GM23338 (cell line): ENCODE data around the gene MKKS. TPM values are rescaled to one million over a fixed set of nuclear protein-coding genes. Genes with fewer than 3 reads are reported as not detected.

Experiments used
- ATAC-seq: fragments of 200-7000 bp; cut with Tn5 transposase; 3 replicates; pipeline ENCODE4 v1.9.1; 2020
- DNase-seq: peaks from one replicate; pipeline ENCODE4 v3.0.0-alpha.2; 2015; ENCODE audit warnings: low spot score
- H2AFZ ChIP-seq: fragments of 200-600 bp; sonication (generic); 2 replicates; pipeline ENCODE4 v1.8.0; 2016; ENCODE audit warnings: antibody characterized with exemption, mild to moderate bottlenecking, moderate library complexity
- H3F3A ChIP-seq: fragments of 200-600 bp; sonication (generic); replicated peaks from 2 replicates; pipeline ENCODE4 v1.8.0; 2017; ENCODE audit warnings: antibody characterized with exemption, mixed run types, low read depth
- H3K27ac ChIP-seq: fragments of 200-600 bp; sonication (generic); 2 replicates; pipeline ENCODE4 v1.6.1; 2016; ENCODE audit warnings: low read depth
- H3K27me3 ChIP-seq: fragments of 200-600 bp; sonication (generic); 2 replicates; pipeline ENCODE4 v1.8.0; 2016; ENCODE audit warnings: mild to moderate bottlenecking, mixed run types, moderate library complexity; ENCODE audit not compliant: insufficient read depth
- H3K36me3 ChIP-seq: fragments of 200-600 bp; sonication (generic); 2 replicates; pipeline ENCODE4 v1.8.0; 2016; ENCODE audit warnings: mild to moderate bottlenecking; ENCODE audit not compliant: insufficient read depth
- H3K4me1 ChIP-seq: fragments of 200-600 bp; sonication (generic); 2 replicates; pipeline ENCODE4 v1.8.0; 2016; ENCODE audit warnings: mild to moderate bottlenecking, moderate library complexity; ENCODE audit not compliant: insufficient read depth
- H3K4me2 ChIP-seq: fragments of 200-600 bp; sonication (generic); 2 replicates; pipeline ENCODE4 v1.7.1; 2017; ENCODE audit warnings: mixed run types
- H3K4me3 ChIP-seq: fragments of 200-600 bp; sonication (generic); 2 replicates; pipeline ENCODE4 v1.6.1; 2016; ENCODE audit warnings: mixed run types
- H3K79me2 ChIP-seq: fragments of 200-600 bp; sonication (generic); replicated peaks from 2 replicates; pipeline ENCODE4 v1.8.0; 2017; ENCODE audit warnings: mild to moderate bottlenecking; ENCODE audit not compliant: insufficient read depth
- H3K9me2 ChIP-seq: fragments of 200-600 bp; sonication (generic); 2 replicates; pipeline ENCODE4 v1.8.0; 2017; ENCODE audit not compliant: insufficient read depth
- H4K20me1 ChIP-seq: fragments of 200-600 bp; sonication (generic); replicated peaks from 2 replicates; pipeline ENCODE4 v1.8.0; 2017; ENCODE audit warnings: mild to moderate bottlenecking; ENCODE audit not compliant: insufficient read depth
- H3K27ac Mint-ChIP-seq: 2 replicates; pipeline ENCODE4 v1.8.0; 2020; ENCODE audit warnings: inconsistent platforms, mild to moderate bottlenecking, moderate library complexity, mixed read lengths
- H3K27me3 Mint-ChIP-seq: 3 replicates; pipeline ENCODE4 v1.8.0; 2022; ENCODE audit warnings: low read depth, mild to moderate bottlenecking, moderate library complexity, mixed read lengths, inconsistent platforms; ENCODE audit not compliant: insufficient read depth, poor library complexity
- H3K36me3 Mint-ChIP-seq: 3 replicates; pipeline ENCODE4 v1.8.0; 2021; ENCODE audit warnings: low read depth, mild to moderate bottlenecking, inconsistent platforms, moderate library complexity, mixed read lengths
- H3K4me1 Mint-ChIP-seq: 3 replicates; pipeline ENCODE4 v1.8.0; 2020; ENCODE audit warnings: mild to moderate bottlenecking, inconsistent platforms, mixed read lengths
- H3K4me3 Mint-ChIP-seq: 3 replicates; pipeline ENCODE4 v1.8.0; 2021; ENCODE audit warnings: moderate library complexity, mild to moderate bottlenecking, inconsistent platforms, mixed read lengths
- H3K9me3 Mint-ChIP-seq: 3 replicates; pipeline ENCODE4 v1.8.0; 2020; ENCODE audit warnings: moderate library complexity, mild to moderate bottlenecking, inconsistent platforms, mixed read lengths
- EZH2phosphoT487 ChIP-seq: fragments of 200-600 bp; sonication (generic); IDR thresholded peaks from one replicate; pipeline ENCODE4 v1.8.1; 2018; ENCODE audit warnings: antibody characterized with exemption; ENCODE audit not compliant: unreplicated experiment
- STAT1 ChIP-seq: IDR thresholded peaks from one replicate; pipeline ENCODE4 v1.6.1; 2016; ENCODE audit warnings: antibody characterized with exemption; ENCODE audit not compliant: unreplicated experiment
- ZNF331 ChIP-seq: fragments of 250-450 bp; sonication (Bioruptor Pico); IDR thresholded peaks from 2 replicates; pipeline ENCODE4 v1.5.0; 2020; ENCODE audit warnings: low read depth, mild to moderate bottlenecking, moderate library complexity
- polyA plus RNA-seq: library from polyadenylated mRNA; unstranded; fragments of >200 nt; fragmentation: Nextera tagmentation; extraction: Ambion mirVana; gene quantifications from 2 replicates; pipeline ENCODE4 v1.2.1, GENCODE V29; 2016
- total RNA-seq: library from RNA; depleted of rRNA; stranded (reverse); fragments of >200 nt; shearing (Covaris generic); gene quantifications from 2 replicates; pipeline ENCODE4 v1.2.3, GENCODE V29; 2014
- TF ChIP-seq, protein P1 (sequence below): IDR thresholded peaks from one replicate; pipeline ENCODE4 v1.6.1; 2018; ENCODE audit warnings: antibody characterized with exemption; ENCODE audit not compliant: unreplicated experiment
- TF ChIP-seq, protein P2 (sequence below), 2 experiments: fragments of 200-600 bp in 1 of 2; sonication (generic) in 1 of 2; conservative IDR thresholded peaks; 2 replicates each; pipeline versions ENCODE4 v1.5.1 to v1.6.1; 2016 to 2017; ENCODE audit warnings: antibody characterized with exemption in 2 of 2, low read depth in 2 of 2, mild to moderate bottlenecking in 2 of 2, moderate library complexity in 1 of 2
- TF ChIP-seq, protein P3 (sequence below): IDR thresholded peaks from 2 replicates; pipeline ENCODE4 v1.6.1; 2016; ENCODE audit warnings: antibody characterized with exemption

MKKS gene
- total and polyA plus RNA-seq, 2 experiments from 2014 or later, result 13.4 to 16.7 TPM

DNA sequence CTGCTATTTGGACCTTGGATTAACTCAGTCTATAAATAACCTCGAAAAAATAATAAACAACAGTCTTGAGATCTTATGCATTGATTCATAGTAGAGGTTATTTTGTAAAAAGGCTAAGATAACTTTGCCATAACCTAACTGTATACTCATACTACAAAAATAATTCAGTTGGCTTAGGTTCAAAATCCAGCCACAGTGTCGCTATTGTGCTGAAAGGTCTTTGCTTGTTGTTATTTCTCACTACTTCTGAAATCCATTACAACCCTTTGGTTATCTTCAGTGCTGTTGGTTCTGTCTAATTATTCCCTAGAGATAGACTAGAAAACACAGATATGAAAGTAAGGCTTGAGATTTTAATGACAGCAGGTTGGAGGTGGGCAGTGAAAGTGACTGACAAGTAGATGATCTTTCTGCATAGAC is 74.4 kb downstream of the MKKS start:
- Mint-ChIP-seq H3K27me3 (no peaks in the 10 kb centered on the region), H3K9me3 (no peaks in the 10 kb centered on the region; the same call in 2 of the 3 replicates), H3K4me3 (no peak overlapping the region), H3K27ac (no peak overlapping the region), H3K4me1 (no peaks in the 10 kb centered on the region), H3K36me3 (peaks cover 4% of the 10 kb centered on the region; the same call in 1 of the 3 replicates)
- no peaks in the 10 kb centered on the region for H3F3A ChIP-seq
- no peak overlapping the region for H3K4me2 ChIP-seq
- no peaks in the 10 kb centered on the region for H3K36me3 ChIP-seq
- no peak overlapping the region for H3K4me3 ChIP-seq
- H3K27me3 ChIP-seq, result no peaks in the 10 kb centered on the region
- H4K20me1 ChIP-seq, result no peaks in the 10 kb centered on the region
- no peaks in the 10 kb centered on the region; the same call in 1 of the 2 replicates for H3K9me2 ChIP-seq
- H2AFZ ChIP-seq, result no peak overlapping the region
- no peaks in the 10 kb centered on the region for H3K79me2 ChIP-seq
- no peaks in the 10 kb centered on the region for H3K4me1 ChIP-seq
- TF ChIP-seq, protein P1, sequence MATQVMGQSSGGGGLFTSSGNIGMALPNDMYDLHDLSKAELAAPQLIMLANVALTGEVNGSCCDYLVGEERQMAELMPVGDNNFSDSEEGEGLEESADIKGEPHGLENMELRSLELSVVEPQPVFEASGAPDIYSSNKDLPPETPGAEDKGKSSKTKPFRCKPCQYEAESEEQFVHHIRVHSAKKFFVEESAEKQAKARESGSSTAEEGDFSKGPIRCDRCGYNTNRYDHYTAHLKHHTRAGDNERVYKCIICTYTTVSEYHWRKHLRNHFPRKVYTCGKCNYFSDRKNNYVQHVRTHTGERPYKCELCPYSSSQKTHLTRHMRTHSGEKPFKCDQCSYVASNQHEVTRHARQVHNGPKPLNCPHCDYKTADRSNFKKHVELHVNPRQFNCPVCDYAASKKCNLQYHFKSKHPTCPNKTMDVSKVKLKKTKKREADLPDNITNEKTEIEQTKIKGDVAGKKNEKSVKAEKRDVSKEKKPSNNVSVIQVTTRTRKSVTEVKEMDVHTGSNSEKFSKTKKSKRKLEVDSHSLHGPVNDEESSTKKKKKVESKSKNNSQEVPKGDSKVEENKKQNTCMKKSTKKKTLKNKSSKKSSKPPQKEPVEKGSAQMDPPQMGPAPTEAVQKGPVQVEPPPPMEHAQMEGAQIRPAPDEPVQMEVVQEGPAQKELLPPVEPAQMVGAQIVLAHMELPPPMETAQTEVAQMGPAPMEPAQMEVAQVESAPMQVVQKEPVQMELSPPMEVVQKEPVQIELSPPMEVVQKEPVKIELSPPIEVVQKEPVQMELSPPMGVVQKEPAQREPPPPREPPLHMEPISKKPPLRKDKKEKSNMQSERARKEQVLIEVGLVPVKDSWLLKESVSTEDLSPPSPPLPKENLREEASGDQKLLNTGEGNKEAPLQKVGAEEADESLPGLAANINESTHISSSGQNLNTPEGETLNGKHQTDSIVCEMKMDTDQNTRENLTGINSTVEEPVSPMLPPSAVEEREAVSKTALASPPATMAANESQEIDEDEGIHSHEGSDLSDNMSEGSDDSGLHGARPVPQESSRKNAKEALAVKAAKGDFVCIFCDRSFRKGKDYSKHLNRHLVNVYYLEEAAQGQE, result no peak
- TF ChIP-seq, protein P2, sequence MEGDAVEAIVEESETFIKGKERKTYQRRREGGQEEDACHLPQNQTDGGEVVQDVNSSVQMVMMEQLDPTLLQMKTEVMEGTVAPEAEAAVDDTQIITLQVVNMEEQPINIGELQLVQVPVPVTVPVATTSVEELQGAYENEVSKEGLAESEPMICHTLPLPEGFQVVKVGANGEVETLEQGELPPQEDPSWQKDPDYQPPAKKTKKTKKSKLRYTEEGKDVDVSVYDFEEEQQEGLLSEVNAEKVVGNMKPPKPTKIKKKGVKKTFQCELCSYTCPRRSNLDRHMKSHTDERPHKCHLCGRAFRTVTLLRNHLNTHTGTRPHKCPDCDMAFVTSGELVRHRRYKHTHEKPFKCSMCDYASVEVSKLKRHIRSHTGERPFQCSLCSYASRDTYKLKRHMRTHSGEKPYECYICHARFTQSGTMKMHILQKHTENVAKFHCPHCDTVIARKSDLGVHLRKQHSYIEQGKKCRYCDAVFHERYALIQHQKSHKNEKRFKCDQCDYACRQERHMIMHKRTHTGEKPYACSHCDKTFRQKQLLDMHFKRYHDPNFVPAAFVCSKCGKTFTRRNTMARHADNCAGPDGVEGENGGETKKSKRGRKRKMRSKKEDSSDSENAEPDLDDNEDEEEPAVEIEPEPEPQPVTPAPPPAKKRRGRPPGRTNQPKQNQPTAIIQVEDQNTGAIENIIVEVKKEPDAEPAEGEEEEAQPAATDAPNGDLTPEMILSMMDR (conservative IDR thresholded peaks at IDR 0.05; ENCODE audit: low read depth in 2 of 2), result no peak
- DNase-seq (no peak), ATAC-seq (no peak)
- no peak overlapping the region for H3K27ac ChIP-seq

DNA sequence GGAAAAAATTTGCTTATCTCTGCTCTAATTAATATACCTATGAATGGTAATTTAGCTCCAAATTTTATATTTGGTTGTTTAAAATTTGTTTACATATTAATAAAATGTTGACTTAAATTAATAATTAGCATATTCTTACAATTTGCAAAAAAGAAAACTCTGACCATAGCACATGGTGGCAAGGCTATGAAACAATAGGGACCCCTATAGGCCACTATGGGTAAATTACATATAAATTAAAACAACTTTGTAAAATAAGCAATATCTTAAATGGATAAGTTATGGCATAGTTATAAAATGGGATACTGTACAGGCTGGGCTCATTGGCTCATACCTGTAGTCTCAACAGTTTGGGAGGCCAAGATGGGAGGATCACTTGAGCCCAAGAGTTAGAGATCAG is 76.0 kb downstream of the MKKS start:
- no peak overlapping the region for H3K27ac ChIP-seq
- no peak overlapping the region for H3K4me2 ChIP-seq
- TF ChIP-seq, protein P3, sequence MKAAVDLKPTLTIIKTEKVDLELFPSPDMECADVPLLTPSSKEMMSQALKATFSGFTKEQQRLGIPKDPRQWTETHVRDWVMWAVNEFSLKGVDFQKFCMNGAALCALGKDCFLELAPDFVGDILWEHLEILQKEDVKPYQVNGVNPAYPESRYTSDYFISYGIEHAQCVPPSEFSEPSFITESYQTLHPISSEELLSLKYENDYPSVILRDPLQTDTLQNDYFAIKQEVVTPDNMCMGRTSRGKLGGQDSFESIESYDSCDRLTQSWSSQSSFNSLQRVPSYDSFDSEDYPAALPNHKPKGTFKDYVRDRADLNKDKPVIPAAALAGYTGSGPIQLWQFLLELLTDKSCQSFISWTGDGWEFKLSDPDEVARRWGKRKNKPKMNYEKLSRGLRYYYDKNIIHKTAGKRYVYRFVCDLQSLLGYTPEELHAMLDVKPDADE, result no peak
- TF ChIP-seq ZNF331, result no peak
- no peak for TF ChIP-seq EZH2phosphoT487
- no peak for TF ChIP-seq STAT1
- TF ChIP-seq, protein P2 (conservative IDR thresholded peaks at IDR 0.05; ENCODE audit: low read depth in 2 of 2), result peak; percentile 61 to 85
- H3K27me3 Mint-ChIP-seq, result no peaks in the 10 kb centered on the region
- DNase-seq (no peak), ATAC-seq (no peak)
- no peaks in the 10 kb centered on the region for H3F3A ChIP-seq
- no peaks in the 10 kb centered on the region for H3K36me3 ChIP-seq
- H3K27me3 ChIP-seq, result no peaks in the 10 kb centered on the region
- H3K4me3 Mint-ChIP-seq, result no peak overlapping the region
- H3K4me1 Mint-ChIP-seq, result peaks cover 5% of the 10 kb centered on the region
- H3K79me2 ChIP-seq, result no peaks in the 10 kb centered on the region
- H4K20me1 ChIP-seq, result no peaks in the 10 kb centered on the region
- H3K27ac Mint-ChIP-seq, result no peak overlapping the region
- no peaks in the 10 kb centered on the region; the same call in 1 of the 2 replicates for H3K9me2 ChIP-seq
- H3K4me3 ChIP-seq, result no peak overlapping the region
- H3K4me1 ChIP-seq, result peaks cover 9% of the 10 kb centered on the region
- H2AFZ ChIP-seq, result no peak overlapping the region
- H3K9me3 Mint-ChIP-seq, result no peaks in the 10 kb centered on the region; the same call in 2 of the 3 replicates
- peaks cover 4% of the 10 kb centered on the region; the same call in 1 of the 3 replicates for H3K36me3 Mint-ChIP-seq
